SK-N-SH (cell line): Measurements from ENCODE around the gene ASTE1. TPM values are rescaled to one million over a fixed set of nuclear protein-coding genes. Genes with fewer than 3 reads are reported as not detected.

Source experiments
- CTCF ChIA-PET: fragments of 300-600, 350-600 bp; formaldehyde crosslinking; extraction: SDS; loops from one replicate; lab custom pipeline; 2021; lab: Yijun Ruan, JAX
- POLR2A ChIA-PET: fragments of 350-600 bp; sonication (Branson Sonifier 250); formaldehyde crosslinking; extraction: SDS; loops from one replicate; lab custom pipeline; 2020; ENCODE audit warnings: antibody characterized with exemption, inconsistent platforms; lab: Yijun Ruan, JAX
- DNase-seq: peaks from one replicate; pipeline ENCODE4 v3.0.0; 2012
- H2AFZ ChIP-seq: fragments of 200-600 bp; sonication (generic); 2 replicates; pipeline ENCODE4 v1.8.1; 2016; ENCODE audit warnings: antibody characterized with exemption, mild to moderate bottlenecking, low read depth
- H3F3A ChIP-seq: fragments of 200-600 bp; sonication (generic); replicated peaks from 2 replicates; pipeline ENCODE3; 2016; ENCODE audit warnings: antibody characterized with exemption, mild to moderate bottlenecking; ENCODE audit not compliant: insufficient read depth
- H3K27ac ChIP-seq, 2 experiments: fragments of 200-500 bp in 1 of 2; fragments of 200-600 bp in 1 of 2; sonication (Bioruptor generic) in 1 of 2; sonication (generic), shearing (Covaris generic) in 1 of 2; 2 replicates each; pipeline versions ENCODE4 v1.5.1 to v1.6.1; 2014 to 2016; ENCODE audit warnings: low read depth in 2 of 2, inconsistent platforms in 1 of 2, low read length in 1 of 2, mild to moderate bottlenecking in 1 of 2, mixed read lengths in 1 of 2
- H3K27me3 ChIP-seq: fragments of 200-600 bp; sonication (generic), shearing (Covaris generic); 2 replicates; pipeline ENCODE4 v1.6.1; 2016; ENCODE audit warnings: mixed run types; ENCODE audit not compliant: insufficient read depth
- H3K36me3 ChIP-seq, 2 experiments: fragments of 200-500 bp in 1 of 2; fragments of 200-600 bp in 1 of 2; sonication (Bioruptor generic) in 1 of 2; sonication (generic) in 1 of 2; replicated peaks in 1 of 2; 2 replicates each; pipeline versions ENCODE3 to v1.5.1; 2014 to 2016; ENCODE audit warnings: low read length in 1 of 2, mild to moderate bottlenecking in 1 of 2; ENCODE audit not compliant: insufficient read depth in 2 of 2, control insufficient read depth in 1 of 2
- H3K4me1 ChIP-seq, 2 experiments: fragments of 200-500 bp in 1 of 2; fragments of 200-600 bp in 1 of 2; sonication (Bioruptor generic) in 1 of 2; sonication (generic), shearing (Covaris generic) in 1 of 2; 2 replicates each; pipeline versions ENCODE4 v1.5.1 to v1.6.1; 2014 to 2016; ENCODE audit warnings: low read depth in 1 of 2, low read length in 1 of 2, mixed run types in 1 of 2; ENCODE audit not compliant: insufficient read depth in 2 of 2, control insufficient read depth in 1 of 2
- H3K4me2 ChIP-seq: fragments of 200-600 bp; sonication (generic), shearing (Covaris generic); 2 replicates; pipeline ENCODE4 v1.6.1; 2017; ENCODE audit warnings: mixed run types
- H3K4me3 ChIP-seq, 2 experiments: fragments of 200-500 bp in 1 of 2; fragments of 200-600 bp in 1 of 2; sonication (Bioruptor generic) in 1 of 2; sonication (generic), shearing (Covaris generic) in 1 of 2; 2 replicates each; pipeline versions ENCODE4 v1.5.1 to v1.8.1; 2014 to 2016; ENCODE audit warnings: low read depth in 2 of 2, inconsistent platforms in 1 of 2, low read length in 1 of 2, mild to moderate bottlenecking in 1 of 2, mixed read lengths in 1 of 2, moderate library complexity in 1 of 2
- H3K79me2 ChIP-seq: fragments of 200-600 bp; sonication (generic); 2 replicates; pipeline ENCODE4 v1.8.1; 2017; ENCODE audit warnings: mild to moderate bottlenecking; ENCODE audit not compliant: insufficient read depth
- H3K9ac ChIP-seq: fragments of 200-600 bp; sonication (generic); 2 replicates; pipeline ENCODE4 v1.6.1; 2017; ENCODE audit warnings: mixed run types
- H3K9me2 ChIP-seq: fragments of 200-600 bp; sonication (generic); 2 replicates; pipeline ENCODE4 v1.6.1; 2017; ENCODE audit warnings: mixed run types
- H3K9me3 ChIP-seq: fragments of 200-600 bp; sonication (generic); 2 replicates; pipeline ENCODE4 v1.6.1; 2017; ENCODE audit warnings: mixed run types, mild to moderate bottlenecking, moderate library complexity
- H4K20me1 ChIP-seq: fragments of 200-600 bp; sonication (generic); 2 replicates; pipeline ENCODE4 v1.6.1; 2017; ENCODE audit warnings: mild to moderate bottlenecking, mixed run types; ENCODE audit not compliant: insufficient read depth
- CHD2 ChIP-seq: fragments of 150-350 bp; IDR thresholded peaks from 2 replicates; pipeline ENCODE4 v1.6.1; 2018; ENCODE audit warnings: low read length; ENCODE audit not compliant: partially characterized antibody
- EP300 ChIP-seq, 2 experiments: IDR thresholded peaks; 2 replicates each; pipeline versions ENCODE4 v1.4.0 to v1.6.1; 2012; ENCODE audit warnings: borderline replicate concordance in 1 of 2, low read depth in 1 of 2, low read length in 1 of 2
- FOSL2 ChIP-seq: IDR thresholded peaks from 2 replicates; pipeline ENCODE4 v1.4.0; 2012; ENCODE audit warnings: low read depth, mild to moderate bottlenecking, moderate library complexity, borderline replicate concordance
- JUND ChIP-seq: IDR thresholded peaks from 2 replicates; pipeline ENCODE4 v1.4.0; 2012
- NRF1 ChIP-seq: IDR thresholded peaks from 2 replicates; pipeline ENCODE4 v1.6.1; 2012; ENCODE audit warnings: low read depth, mild to moderate bottlenecking, low read length
- RXRA ChIP-seq: IDR thresholded peaks from 2 replicates; pipeline ENCODE4 v1.4.0; 2012; ENCODE audit warnings: low read depth, mild to moderate bottlenecking, borderline replicate concordance
- SIN3A ChIP-seq: IDR thresholded peaks from 2 replicates; pipeline ENCODE4 v1.6.1; 2012; ENCODE audit warnings: low read depth, mild to moderate bottlenecking, low read length, moderate library complexity, borderline replicate concordance
- TAF1 ChIP-seq: IDR thresholded peaks from 2 replicates; pipeline ENCODE4 v1.6.1; 2012; ENCODE audit warnings: low read depth, mild to moderate bottlenecking, low read length, moderate library complexity, borderline replicate concordance
- YY1 ChIP-seq: IDR thresholded peaks from 2 replicates; pipeline ENCODE4 v1.4.0; 2012; ENCODE audit warnings: low read depth, mild to moderate bottlenecking
- WGBS: methylation state at CpG from one replicate; pipeline ENCODE4 v1.1.6; 2017; ENCODE audit warnings: low lambda C conversion rate; 5-methylcytosine and 5-hydroxymethylcytosine counted together
- polyA plus RNA-seq, 3 experiments: library from polyadenylated mRNA; depleted of rRNA; stranded (reverse); fragments of >200 nt; gene quantifications; 2 replicates each; pipeline ENCODE4 v1.2.3, GENCODE V29; 2012
- TF ChIP-seq, protein P1 (sequence below): fragments of 200-600 bp; sonication (generic); IDR thresholded peaks from 2 replicates; pipeline ENCODE4 v1.6.1; 2017; ENCODE audit warnings: antibody characterized with exemption, mild to moderate bottlenecking, moderate library complexity
- TF ChIP-seq, protein P2 (sequence below): fragments of 150-350 bp; IDR thresholded peaks from 2 replicates; pipeline ENCODE4 v1.6.1; 2016; ENCODE audit warnings: mild to moderate bottlenecking, low read depth, low read length
- TF ChIP-seq, protein P3 (sequence below): IDR thresholded peaks from 2 replicates; pipeline ENCODE4 v1.6.1; 2012; ENCODE audit warnings: mild to moderate bottlenecking, low read depth, low read length, moderate library complexity
- TF ChIP-seq, protein P4 (sequence below): IDR thresholded peaks from 2 replicates; pipeline ENCODE4 v1.4.0; 2012; ENCODE audit warnings: low read depth, borderline replicate concordance

The ASTE1 gene
- polyA plus RNA-seq, 1 of the 3 experiments (the other 2 are of a cell fraction) = 3.5 TPM

DNA sequence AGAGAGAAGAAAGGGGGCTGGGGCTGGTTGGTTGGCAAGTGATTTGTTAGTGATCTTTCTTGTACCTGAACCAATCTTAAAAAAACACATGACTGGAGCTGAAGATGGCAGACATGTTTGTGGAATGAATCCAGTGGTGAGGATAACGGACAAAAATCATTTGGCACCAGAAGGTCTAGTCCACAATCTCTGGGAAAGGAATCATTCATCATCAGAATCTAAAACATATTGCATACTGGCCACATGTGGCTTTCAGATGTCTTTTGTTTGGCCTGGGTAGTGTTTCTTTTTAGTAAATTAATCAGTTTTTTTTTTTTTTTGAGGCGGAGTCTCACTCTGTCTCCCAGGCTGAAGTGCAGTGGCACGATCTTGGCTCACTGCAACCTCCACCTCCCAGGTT, 5.0 kb upstream of the ASTE1 start:
- WGBS = 76% methylated on average over 3 of the region's 3 CpGs

More for the DNA sequence above, 5.0 kb upstream of the ASTE1 start:
- no peak overlapping the region for H2AFZ ChIP-seq
- H3K9me2 ChIP-seq = no peaks in the 10 kb centered on the region
- H3K4me3 ChIP-seq = no peak overlapping the region
- H3K27ac ChIP-seq = peak overlapping the region in 1 of 2 experiments; percentile 4; a peak in 1 of 4 replicates
- POLR2A ChIA-PET = no interaction called here
- peaks cover 20% of the 10 kb centered on the region for H3F3A ChIP-seq
- H3K9ac ChIP-seq = no peak overlapping the region
- peaks cover 0 to 4% of the 10 kb centered on the region in 2 experiments; a peak in 2 of 4 replicates for H3K4me1 ChIP-seq
- no peak for DNase-seq
- H3K79me2 ChIP-seq = no peaks in the 10 kb centered on the region
- TF ChIP-seq JUND = no peak
- no peak for TF ChIP-seq EP300 (IDR thresholded peaks at IDR 0.05; ENCODE audit: borderline replicate concordance in 1 of 2, low read depth in 1 of 2, low read length in 1 of 2)
- TF ChIP-seq, protein P1, sequence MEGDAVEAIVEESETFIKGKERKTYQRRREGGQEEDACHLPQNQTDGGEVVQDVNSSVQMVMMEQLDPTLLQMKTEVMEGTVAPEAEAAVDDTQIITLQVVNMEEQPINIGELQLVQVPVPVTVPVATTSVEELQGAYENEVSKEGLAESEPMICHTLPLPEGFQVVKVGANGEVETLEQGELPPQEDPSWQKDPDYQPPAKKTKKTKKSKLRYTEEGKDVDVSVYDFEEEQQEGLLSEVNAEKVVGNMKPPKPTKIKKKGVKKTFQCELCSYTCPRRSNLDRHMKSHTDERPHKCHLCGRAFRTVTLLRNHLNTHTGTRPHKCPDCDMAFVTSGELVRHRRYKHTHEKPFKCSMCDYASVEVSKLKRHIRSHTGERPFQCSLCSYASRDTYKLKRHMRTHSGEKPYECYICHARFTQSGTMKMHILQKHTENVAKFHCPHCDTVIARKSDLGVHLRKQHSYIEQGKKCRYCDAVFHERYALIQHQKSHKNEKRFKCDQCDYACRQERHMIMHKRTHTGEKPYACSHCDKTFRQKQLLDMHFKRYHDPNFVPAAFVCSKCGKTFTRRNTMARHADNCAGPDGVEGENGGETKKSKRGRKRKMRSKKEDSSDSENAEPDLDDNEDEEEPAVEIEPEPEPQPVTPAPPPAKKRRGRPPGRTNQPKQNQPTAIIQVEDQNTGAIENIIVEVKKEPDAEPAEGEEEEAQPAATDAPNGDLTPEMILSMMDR = no peak
- no peak for TF ChIP-seq YY1
- no peak for TF ChIP-seq RXRA
- no peak for TF ChIP-seq NRF1
- TF ChIP-seq, protein P2, sequence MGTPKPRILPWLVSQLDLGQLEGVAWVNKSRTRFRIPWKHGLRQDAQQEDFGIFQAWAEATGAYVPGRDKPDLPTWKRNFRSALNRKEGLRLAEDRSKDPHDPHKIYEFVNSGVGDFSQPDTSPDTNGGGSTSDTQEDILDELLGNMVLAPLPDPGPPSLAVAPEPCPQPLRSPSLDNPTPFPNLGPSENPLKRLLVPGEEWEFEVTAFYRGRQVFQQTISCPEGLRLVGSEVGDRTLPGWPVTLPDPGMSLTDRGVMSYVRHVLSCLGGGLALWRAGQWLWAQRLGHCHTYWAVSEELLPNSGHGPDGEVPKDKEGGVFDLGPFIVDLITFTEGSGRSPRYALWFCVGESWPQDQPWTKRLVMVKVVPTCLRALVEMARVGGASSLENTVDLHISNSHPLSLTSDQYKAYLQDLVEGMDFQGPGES = no peak
- TF ChIP-seq, protein P3, sequence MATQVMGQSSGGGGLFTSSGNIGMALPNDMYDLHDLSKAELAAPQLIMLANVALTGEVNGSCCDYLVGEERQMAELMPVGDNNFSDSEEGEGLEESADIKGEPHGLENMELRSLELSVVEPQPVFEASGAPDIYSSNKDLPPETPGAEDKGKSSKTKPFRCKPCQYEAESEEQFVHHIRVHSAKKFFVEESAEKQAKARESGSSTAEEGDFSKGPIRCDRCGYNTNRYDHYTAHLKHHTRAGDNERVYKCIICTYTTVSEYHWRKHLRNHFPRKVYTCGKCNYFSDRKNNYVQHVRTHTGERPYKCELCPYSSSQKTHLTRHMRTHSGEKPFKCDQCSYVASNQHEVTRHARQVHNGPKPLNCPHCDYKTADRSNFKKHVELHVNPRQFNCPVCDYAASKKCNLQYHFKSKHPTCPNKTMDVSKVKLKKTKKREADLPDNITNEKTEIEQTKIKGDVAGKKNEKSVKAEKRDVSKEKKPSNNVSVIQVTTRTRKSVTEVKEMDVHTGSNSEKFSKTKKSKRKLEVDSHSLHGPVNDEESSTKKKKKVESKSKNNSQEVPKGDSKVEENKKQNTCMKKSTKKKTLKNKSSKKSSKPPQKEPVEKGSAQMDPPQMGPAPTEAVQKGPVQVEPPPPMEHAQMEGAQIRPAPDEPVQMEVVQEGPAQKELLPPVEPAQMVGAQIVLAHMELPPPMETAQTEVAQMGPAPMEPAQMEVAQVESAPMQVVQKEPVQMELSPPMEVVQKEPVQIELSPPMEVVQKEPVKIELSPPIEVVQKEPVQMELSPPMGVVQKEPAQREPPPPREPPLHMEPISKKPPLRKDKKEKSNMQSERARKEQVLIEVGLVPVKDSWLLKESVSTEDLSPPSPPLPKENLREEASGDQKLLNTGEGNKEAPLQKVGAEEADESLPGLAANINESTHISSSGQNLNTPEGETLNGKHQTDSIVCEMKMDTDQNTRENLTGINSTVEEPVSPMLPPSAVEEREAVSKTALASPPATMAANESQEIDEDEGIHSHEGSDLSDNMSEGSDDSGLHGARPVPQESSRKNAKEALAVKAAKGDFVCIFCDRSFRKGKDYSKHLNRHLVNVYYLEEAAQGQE = no peak
- no peak for TF ChIP-seq FOSL2
- no peak for TF ChIP-seq TAF1
- TF ChIP-seq, protein P4, sequence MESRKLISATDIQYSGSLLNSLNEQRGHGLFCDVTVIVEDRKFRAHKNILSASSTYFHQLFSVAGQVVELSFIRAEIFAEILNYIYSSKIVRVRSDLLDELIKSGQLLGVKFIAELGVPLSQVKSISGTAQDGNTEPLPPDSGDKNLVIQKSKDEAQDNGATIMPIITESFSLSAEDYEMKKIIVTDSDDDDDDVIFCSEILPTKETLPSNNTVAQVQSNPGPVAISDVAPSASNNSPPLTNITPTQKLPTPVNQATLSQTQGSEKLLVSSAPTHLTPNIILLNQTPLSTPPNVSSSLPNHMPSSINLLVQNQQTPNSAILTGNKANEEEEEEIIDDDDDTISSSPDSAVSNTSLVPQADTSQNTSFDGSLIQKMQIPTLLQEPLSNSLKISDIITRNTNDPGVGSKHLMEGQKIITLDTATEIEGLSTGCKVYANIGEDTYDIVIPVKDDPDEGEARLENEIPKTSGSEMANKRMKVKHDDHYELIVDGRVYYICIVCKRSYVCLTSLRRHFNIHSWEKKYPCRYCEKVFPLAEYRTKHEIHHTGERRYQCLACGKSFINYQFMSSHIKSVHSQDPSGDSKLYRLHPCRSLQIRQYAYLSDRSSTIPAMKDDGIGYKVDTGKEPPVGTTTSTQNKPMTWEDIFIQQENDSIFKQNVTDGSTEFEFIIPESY = no peak
- TF ChIP-seq CHD2 = no peak
- TF ChIP-seq SIN3A = no peak
- no peak overlapping the region for H3K4me2 ChIP-seq
- H3K36me3 ChIP-seq = peaks cover 3 to 10% of the 10 kb centered on the region in 2 experiments
- CTCF ChIA-PET = interaction anchor here (1.0 to 4.0 kb wide), 5 partner anchors 11 to 1311 kb away, joined by 3 to 22 read pairs (median 10); partner anchors contain the start of gene CPNE4
- H3K9me3 ChIP-seq = no peaks in the 10 kb centered on the region
- no peaks in the 10 kb centered on the region for H3K27me3 ChIP-seq
- no peaks in the 10 kb centered on the region for H4K20me1 ChIP-seq
